HS-5 (cell line): ENCODE results near the gene KRT3.
"Not testable (repeated sequence)": the region's sequence is repeated elsewhere in the genome, so short reads cannot be mapped to it uniquely, and the experiment has no call there.

Experiments
- DNase-seq: peaks from one replicate; pipeline ENCODE4 v3.0.0-alpha.2; 2012; ENCODE audit warnings: low read depth

The KRT3 gene

DNA sequence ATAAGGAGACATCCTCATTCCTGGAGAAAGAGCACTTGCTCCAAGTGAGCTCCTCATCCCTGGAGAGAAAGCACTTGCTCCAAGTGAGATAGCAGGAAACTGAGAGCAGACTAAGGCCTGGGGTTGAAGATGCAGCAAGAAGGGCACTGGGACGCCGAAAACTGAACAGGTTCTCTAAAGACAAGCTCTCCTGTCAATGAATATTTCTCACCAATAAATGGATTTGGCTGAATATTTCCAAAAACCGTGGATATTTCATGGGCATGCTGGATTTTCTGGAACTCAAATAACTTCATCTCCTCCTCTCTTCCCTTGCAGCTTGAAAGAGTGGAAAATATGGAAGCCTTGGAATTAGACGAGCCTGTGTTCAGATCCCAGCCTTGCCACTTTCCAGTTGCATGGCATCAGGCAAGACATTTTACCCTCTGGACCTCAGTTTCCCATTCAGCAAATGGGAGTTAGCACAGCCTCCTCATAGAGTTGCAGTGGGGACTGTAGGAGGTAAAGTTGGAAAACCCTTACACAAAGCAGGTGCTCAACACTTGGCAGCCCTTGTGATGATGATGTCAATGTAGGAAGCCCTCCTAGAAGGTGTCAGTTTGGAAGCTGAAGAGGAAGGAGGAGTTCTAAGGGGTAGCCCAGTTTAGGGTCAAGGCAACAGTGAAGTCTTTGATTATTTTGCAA, 14.4 kb downstream of the KRT3 start:
- no peak for DNase-seq

GRCh38 chr12:52779914-52780313, 16.0 kb downstream of the KRT3 start:
- no peak for DNase-seq

GRCh38 chr12:52778833-52779232, 17.1 kb downstream of the KRT3 start:
- DNase-seq, result no peak

GRCh38 chr12:52777566-52777965, 18.4 kb downstream of the KRT3 start:
- no peak for DNase-seq

- DNase-seq, result no peak
Measured at GRCh38 chr12:52776913-52777395, 19.0 kb downstream of the KRT3 start, which contains the start of gene KRT76. Gene KRT76, minus strand, starts transcription at chr12:52777345. Its CDS starts 54 bp downstream, at chr12:52777291.

GRCh38 chr12:52776435-52776834, 19.5 kb downstream of the KRT3 start:
- no peak for DNase-seq

DNA sequence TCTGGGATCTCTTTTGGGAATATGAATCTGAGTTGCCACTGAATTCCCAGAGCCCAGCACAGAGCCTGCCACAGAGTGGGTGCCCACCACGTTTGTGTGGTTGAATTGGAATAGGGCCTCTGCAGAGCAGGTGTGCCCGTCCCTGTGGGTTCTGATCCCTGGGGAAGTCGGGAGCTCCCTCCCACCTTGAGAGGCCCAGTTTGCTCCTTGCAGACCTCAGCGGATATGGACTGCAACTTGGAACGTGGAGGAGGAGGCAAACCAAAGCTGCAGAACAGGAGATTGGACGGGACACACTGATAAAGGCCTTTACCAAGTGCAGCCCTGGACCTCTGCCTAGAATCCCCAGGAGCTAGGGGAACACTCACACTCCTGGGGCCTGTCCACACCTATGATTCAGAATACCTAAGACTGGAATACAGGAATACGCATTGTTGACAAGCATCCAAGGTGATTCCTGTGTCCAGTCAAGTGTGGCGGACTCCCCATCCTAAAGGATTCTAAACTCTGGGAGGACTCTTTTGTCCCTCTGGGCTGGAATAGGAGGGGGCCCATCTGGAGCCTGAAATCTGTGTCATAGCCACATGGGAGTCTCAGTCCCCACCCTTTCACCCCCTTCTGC, 21.2 kb downstream of the KRT3 start:
- DNase-seq, result no peak

DNA sequence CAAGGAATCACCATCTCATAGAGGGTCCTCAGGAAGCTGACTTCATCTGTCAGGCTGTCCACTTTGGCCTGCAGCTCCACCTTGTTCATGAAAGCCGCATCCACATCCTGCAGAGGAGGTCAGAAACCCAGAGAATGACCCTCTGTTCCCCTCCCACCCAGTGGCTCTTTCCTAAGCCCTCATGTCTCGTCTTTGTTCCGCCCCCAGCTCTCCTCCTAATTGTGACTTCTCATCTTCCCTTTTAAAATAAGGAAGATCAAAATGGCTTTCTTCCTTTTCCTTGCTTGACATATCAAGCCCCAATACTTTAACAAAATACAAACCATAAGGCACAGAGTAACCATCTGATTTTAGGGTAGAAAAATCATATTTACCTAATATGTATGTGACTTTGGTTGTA, 23.1 kb downstream of the KRT3 start:
- no peak for DNase-seq

- DNase-seq, result no peak
Measured at GRCh38 chr12:52772188-52772587, 23.7 kb downstream of the KRT3 start.

DNA sequence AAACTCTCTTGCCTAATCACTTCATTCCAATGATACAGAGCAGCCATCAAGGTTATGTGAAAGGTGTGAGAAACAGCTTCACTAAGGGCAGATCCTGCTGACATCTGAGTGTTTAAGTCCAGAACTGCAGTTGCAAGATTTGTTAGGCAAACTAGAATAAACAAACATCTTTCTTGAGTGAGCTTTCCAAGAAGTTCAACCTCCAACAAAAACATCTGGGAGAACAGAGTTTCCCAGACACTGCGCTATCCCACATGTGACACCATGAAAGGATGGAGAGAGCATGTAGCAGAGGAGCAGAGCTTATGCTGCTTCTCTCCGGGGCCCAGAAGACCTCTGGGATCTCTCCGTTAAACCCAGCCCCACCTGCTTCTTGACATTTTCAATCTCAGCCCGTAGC, 24.4 kb downstream of the KRT3 start:
- DNase-seq, result no peak

GRCh38 chr12:52771088-52771487, 24.8 kb downstream of the KRT3 start:
- DNase-seq, result no peak

DNA sequence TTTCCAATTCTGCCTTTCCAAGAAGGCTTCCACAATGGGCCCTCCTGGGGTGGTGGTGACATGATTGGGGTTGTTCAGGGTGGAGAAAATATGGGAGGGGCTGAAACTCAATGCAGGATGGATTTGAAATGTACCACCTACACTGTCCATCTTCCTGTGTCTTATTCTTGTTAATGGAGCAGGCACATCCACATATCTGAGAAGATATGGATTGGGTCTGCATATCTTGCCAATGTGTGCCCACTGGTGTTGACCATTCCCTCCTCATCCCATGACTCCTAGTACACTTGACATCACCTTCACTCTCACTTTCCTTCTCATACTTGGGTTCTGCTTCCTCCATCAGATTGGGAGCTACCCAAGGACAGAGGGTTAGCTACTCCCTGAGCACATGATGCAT, 26.0 kb downstream of the KRT3 start:
- no peak for DNase-seq

GRCh38 chr12:52769354-52769753, 26.6 kb downstream of the KRT3 start:
- no peak for DNase-seq

DNA sequence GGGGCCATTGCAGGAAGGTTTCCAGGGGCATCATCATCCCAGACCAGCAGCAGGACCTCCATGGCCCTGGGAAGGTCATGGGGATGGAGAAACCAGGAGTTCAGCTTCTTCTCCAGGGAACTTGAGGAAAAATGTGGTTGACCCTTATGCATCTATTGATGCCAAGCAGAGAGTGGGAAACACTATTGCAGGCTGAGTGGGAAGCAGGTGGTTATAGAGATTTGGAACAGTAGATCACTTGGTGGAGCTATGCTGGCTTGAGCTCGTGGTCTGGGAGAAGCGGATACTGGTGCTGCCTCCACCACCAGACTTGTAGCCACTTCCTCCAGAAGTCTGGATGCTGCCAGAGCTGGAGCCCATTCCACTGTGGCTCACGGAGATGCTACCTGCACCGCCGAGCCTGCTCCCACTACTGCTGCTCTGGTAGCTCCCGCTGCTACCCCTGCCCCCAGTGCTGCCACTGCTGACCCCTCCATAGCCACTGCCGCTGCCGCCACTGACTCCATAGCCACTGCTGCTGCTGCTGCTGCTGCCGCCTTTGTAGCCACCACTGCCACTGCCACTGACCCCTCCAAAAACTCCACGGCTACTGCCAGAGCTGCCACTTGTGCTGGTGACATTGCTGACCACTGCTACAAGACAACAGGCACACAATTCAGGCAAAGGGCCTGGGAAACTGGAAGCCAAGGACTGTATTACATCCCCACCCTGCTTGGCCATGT, 27.3 kb downstream of the KRT3 start:
- no peak for DNase-seq

GRCh38 chr12:52767427-52767826, 28.5 kb downstream of the KRT3 start:
- DNase-seq, result no peak

- no peak for DNase-seq
Measured at GRCh38 chr12:52767020-52767379, 28.9 kb downstream of the KRT3 start.

DNA sequence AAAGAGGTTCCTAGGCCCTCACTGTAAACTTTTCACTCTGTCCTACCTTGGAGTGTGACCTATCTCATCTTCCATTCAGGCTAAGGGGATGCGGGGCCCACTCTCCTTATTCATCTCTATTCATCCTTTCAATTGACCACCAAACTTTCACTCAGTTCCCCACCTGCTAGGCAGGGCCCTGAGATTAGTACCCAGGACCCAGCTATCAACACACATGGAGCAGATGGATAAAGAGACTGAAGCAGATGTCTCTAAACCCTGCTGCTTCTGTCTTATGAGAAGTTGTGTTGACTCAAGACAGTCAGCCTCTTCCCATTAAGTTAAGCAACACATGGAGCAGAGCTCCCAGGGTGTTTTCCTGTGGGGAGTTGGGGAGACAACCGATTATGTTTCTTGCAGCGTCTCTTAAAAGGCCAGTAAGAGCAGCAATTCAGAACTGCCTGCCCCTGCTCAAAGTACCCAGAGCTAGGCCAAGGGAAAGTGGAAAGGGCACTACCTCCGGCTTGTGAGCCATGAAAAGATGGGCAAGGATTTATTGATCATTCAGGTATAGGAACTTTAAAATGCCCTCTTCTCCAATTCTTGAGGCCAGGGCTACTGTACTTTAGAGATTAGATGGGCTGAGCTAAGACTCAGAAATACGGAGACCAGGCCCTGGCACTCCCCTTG, 29.4 kb downstream of the KRT3 start:
- no peak for DNase-seq

DNA sequence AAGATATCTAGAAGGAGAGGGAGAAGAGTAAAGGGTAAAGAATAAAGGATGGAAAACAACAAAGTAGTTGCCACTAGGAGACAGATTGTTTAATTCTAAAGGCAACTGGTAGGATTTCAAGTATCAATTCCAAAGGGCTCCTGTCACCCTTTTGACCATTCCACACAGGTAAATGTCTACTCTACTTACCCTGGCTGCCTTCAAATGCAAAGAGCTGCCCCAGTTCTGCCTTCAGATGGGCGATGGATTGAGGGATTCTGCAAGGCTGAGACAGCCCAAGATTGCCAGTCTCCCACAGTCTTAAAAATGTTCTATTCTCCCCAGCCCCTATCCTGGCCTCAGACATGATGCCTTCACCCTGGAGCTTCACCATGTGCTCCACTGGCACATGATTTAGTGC, 30.2 kb downstream of the KRT3 start:
- no peak for DNase-seq

DNA sequence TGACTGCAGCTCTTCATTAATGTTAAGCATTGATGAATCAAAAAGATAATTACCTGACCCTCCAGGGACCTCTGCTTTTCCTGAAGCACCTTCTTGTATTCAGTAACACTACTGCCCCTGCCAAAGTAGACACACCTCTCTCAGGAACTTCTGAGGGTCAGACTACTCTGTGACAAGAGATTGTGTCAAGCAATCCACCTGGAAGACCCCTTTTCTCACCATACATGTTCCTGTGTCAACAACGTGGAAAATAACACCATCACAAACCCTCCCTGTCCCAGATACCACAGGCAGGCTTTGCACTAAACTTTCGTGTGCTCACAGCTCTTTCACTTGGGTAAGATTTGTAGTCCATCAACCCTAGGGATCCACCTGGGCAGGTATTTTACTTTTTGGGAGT, 31.9 kb downstream of the KRT3 start:
- DNase-seq, result no peak

DNA sequence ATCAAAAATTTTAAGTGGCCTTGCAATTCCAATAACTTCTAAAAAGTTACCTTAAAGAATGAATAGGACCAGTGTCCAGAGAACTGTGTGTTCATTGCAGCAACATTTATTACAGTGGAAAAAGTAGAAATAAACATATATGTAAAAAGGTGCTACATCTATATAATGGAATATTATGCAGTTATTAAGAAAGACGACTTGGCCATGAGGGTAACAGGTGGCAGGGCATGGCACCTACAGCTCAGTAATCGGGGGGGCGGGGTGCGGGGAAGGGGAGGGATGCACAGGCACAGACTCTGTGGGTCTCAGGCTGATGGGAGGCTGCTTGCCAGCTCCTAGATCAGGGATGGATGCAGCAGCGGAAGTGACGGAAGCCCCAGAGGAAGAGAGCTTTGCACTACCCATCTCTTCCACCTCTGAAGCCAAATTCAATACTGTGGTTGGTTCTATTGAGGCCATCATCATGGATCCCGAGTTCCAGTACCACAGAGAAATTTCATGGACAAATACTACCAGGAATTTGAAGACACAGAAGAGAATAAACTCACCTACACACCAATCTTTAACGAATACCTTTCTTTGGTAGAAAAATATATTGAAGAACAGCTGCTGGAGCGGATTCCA, 32.8 kb downstream of the KRT3 start:
- no peak for DNase-seq

GRCh38 chr12:52761802-52762201, 34.1 kb downstream of the KRT3 start:
- no peak for DNase-seq

- DNase-seq, result not testable (repeated sequence)
Measured at GRCh38 chr12:52761218-52761617, 34.7 kb downstream of the KRT3 start.
